ENCODE measurements around the gene CALY.

GRCh38 chr10:133311570-133311969, 25.1 kb downstream of the CALY start:
- TF ChIP-seq GATA2 (IDR thresholded peaks at IDR 0.05; ENCODE audit: low read depth, low read length): no peak
- TF ChIP-seq GATA3 (IDR thresholded peaks at IDR 0.05; ENCODE audit: low read depth, low read length): no peak

Data from SH-SY5Y (cell line).